Neural cell (in vitro differentiated cells): ENCODE data around the gene DNAAF5.

Experiments
- EZH2 ChIP-seq: fragments of 200-600, 300-800 bp; shearing (Covaris generic), sonication (generic); IDR thresholded peaks from 2 replicates; pipeline ENCODE4 v1.6.1; 2014; ENCODE audit warnings: antibody characterized with exemption, low read length, borderline replicate concordance, mild to moderate bottlenecking; ENCODE audit not compliant: insufficient read depth, poor library complexity, severe bottlenecking
- MXI1 ChIP-seq: fragments of 450-650 bp; conservative IDR thresholded peaks from 2 replicates; pipeline ENCODE4 v1.6.1; 2014; ENCODE audit warnings: antibody characterized with exemption, mild to moderate bottlenecking; ENCODE audit not compliant: poor library complexity, severe bottlenecking
- POLR2AphosphoS5 ChIP-seq: IDR thresholded peaks from 2 replicates; pipeline ENCODE4 v1.6.1; 2012
- RAD21 ChIP-seq: fragments of 450-650 bp; conservative IDR thresholded peaks from 2 replicates; pipeline ENCODE4 v1.6.1; 2014; ENCODE audit warnings: antibody characterized with exemption, mild to moderate bottlenecking, moderate library complexity
- TAF1 ChIP-seq: IDR thresholded peaks from 2 replicates; pipeline ENCODE4 v1.6.1; 2012; ENCODE audit warnings: low read depth
- TF ChIP-seq, protein P1 (sequence below): fragments of 450-650 bp; IDR thresholded peaks from 2 replicates; pipeline ENCODE4 v1.5.1; 2014; ENCODE audit warnings: antibody characterized with exemption, mild to moderate bottlenecking, moderate library complexity; ENCODE audit not compliant: poor library complexity, severe bottlenecking

DNA sequence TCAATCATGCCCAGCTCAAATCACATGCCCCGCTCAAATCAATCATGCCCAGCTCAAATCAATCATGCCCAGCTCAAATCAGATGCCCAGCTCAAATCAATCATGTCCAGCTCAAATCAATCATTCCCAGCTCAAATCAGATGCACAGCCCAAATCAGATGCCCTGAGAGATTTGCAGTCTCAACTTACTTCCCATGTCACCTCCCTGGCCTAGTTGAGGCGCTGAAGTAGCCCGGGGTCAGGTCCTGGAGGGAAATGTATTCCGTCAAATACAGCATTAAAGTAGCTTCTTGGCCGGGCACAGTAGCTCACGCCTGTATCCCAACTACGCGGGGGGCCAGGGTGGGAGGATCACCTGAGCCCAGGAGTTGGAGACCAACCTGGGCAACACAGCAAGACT is 16.3 kb downstream of the DNAAF5 start:
- TF ChIP-seq RAD21 (no peak), POLR2AphosphoS5 (no peak), EZH2 (no peak), MXI1 (no peak), TAF1 (no peak)
- TF ChIP-seq, protein P1, sequence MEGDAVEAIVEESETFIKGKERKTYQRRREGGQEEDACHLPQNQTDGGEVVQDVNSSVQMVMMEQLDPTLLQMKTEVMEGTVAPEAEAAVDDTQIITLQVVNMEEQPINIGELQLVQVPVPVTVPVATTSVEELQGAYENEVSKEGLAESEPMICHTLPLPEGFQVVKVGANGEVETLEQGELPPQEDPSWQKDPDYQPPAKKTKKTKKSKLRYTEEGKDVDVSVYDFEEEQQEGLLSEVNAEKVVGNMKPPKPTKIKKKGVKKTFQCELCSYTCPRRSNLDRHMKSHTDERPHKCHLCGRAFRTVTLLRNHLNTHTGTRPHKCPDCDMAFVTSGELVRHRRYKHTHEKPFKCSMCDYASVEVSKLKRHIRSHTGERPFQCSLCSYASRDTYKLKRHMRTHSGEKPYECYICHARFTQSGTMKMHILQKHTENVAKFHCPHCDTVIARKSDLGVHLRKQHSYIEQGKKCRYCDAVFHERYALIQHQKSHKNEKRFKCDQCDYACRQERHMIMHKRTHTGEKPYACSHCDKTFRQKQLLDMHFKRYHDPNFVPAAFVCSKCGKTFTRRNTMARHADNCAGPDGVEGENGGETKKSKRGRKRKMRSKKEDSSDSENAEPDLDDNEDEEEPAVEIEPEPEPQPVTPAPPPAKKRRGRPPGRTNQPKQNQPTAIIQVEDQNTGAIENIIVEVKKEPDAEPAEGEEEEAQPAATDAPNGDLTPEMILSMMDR, result no peak
